ENCODE results near the gene PPP1R1A.
A peak's percentile ranks its signal among the peaks of the same experiment; 100 is the strongest.

The PPP1R1A gene, protein sequence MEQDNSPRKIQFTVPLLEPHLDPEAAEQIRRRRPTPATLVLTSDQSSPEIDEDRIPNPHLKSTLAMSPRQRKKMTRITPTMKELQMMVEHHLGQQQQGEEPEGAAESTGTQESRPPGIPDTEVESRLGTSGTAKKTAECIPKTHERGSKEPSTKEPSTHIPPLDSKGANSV

DNA sequence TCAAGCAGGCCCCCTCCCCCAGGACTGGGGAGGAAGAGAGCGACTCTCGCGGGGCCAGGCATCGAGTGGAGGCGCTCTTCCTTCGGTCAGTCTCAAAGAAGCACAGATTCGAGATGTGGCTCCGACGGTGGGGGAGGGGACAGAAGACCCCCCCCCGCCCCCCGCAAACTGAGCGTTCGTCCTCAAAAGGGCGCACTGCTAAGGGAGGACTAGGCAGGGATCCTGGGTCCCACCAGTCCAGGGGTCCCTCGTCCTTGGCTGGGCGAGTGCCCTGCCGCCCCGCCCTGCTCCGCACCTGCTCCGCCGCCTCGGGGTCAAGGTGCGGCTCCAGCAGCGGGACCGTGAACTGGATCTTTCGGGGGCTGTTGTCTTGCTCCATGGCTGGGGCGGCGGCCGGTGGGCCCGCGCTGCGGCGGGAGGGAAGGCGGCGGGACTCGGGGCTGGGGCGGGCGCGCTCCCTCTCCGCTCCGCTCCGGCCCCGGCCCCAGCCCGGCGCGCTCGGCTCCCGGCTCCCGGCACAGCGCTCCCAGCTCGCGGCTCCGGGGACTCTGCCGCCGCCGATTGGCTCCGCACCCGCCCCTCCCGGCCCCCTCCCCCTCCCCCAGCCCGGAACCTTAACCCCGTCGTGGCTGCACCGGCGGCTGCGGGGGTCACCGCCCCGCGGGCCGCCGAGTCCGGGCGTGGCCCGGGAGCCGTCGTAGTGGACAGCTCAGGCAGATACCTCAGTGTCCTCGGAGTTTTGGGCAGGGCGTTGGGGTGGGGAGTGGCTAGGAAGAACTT is at the start of gene PPP1R1A:
PPP1R1A (minus strand) TSS at position 550 of the 780 bp plus-strand sequence; CDS start at position 379, 171 bp downstream.
- peak; percentile 33 for ATAC-seq

DNA sequence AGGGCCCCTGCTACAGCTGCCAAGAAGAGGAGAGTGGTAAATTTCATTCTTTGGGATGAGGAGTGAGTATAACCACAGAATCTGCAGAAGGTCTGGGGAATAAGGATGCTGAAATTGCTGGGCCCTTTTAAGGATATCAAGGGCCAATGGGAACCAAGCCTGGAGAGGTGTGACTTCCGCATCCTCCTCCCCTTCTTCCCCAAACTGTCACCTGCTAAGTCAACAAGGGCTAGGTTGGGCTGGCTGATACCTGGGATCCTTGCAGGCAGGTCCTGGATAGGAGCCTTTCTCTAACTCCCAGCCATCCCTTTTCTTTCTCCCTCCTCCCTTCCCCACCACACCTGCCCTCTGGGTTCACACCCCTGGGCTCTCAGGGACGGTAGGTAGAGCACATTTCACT is 46.3 kb upstream of the PPP1R1A start, which contains the start of gene LACRT:
LACRT (minus strand) TSS at position 101 of the 400 bp plus-strand sequence; CDS start at position 47, 54 bp downstream.
- ATAC-seq, result no peak
- no peak for DNase-seq

More for the DNA sequence above, at the start of gene PPP1R1A:
- DNase-seq, result peak; percentile 7

DNA sequence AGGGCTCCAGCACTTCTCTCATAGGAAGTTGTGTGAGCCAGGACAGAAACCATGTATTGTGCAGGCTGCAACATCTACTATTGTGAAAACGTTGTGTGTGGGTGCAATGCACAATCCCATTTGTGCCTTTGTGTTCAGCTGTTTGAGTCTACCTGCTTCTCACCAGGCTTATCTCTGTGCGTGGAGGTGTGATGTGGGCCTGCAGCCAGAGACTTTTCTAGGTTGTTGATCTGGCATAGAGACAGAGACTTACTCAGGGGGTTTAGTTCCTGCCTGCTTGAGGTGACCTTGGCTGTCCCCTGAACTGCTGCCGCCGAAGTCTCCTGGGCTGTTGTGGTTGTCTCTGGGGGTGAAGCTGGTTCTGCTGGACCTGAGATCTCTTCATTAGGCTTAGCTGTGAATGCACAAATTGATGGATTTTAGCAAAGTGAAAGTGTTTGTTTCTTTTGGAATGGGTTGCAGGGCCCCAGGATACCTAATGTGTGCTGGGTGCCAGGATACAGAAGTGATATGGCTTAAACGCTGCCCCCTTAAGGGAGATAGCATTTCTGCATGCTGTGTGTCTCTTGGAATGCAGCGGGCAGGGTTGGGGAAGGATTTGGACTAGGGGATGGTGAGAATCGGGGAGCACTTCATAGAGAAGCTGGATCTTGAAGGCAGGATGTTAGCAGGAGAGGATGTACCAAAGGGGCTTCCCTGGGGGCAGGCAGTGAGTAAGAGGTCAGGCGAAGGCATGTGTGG is 43.7 kb upstream of the PPP1R1A start:
- ATAC-seq (no peak), DNase-seq (no peak)

DNA sequence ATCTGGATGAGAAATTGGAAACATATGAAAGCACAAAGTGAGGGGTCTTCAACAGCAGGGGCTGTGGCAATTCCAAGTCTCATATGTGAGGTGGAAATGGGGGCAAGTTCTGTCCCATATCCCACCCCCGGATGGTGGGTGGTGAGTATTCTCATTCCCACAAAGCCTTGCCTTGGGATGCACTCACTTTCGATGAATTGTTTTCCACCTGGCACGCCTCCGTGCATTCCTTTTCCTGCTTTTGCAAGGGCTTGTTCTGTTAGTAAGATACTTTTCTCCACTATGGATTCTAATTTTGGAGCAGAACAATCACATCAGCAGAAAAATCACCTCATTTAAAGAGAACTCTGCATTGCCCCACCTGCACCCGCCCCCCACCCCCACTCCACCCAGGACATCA is 43.1 kb upstream of the PPP1R1A start:
- ATAC-seq (no peak), DNase-seq (no peak)

DNA sequence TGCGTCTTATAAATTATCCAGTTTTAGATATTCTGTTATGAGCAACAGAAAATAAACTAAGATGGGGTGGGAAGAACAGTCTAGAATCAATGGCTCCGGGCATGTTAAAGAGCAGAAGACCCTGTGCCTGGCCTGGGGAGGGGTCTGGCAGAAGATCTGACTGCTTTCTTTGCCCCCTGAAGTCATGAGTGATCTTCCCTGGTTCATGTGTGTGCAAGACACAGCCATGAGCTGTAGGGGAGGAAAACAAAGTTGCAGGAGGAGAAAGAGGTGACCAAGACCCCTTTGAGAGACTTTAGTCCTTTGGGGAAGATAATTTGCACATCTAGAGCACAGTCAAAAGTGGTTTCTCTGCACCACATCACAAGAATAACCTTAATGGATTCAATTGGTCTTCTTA is 41.5 kb upstream of the PPP1R1A start:
- ATAC-seq, result no peak

DNA sequence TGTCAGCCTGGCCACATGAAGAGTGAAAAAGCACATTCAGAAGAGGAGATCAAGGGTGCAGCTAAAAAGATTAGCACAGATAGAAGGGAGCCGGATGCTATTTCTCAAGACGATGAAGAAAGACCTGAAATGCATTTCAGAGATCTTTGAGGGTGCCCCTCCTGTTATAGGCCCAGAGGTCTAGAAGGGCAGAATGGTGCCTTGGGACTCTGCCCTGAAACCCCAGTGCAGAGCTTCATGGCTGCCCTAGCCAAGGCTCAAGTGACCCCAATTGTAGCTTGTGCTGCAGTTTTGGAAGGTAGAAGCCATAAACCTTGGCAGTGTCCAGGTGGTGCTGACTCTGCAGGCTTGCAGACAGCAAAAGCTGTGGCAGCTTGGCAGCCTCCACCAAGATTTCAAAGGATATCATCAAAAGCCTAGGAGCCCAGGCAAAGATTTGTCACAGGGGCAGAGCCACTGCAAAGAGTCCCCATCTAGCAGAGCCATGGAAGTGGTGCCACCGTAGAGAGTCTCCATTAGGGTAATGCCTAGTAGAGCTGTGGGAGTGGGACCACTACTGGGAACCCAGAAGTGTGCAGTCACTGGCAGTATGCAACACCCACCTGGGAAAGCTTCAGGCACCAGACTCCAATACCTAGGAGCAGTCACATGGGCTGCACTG is 39.9 kb upstream of the PPP1R1A start:
- no peak for ATAC-seq
- no peak for DNase-seq

More for the DNA sequence above, 41.5 kb upstream of the PPP1R1A start:
- DNase-seq, result no peak

DNA sequence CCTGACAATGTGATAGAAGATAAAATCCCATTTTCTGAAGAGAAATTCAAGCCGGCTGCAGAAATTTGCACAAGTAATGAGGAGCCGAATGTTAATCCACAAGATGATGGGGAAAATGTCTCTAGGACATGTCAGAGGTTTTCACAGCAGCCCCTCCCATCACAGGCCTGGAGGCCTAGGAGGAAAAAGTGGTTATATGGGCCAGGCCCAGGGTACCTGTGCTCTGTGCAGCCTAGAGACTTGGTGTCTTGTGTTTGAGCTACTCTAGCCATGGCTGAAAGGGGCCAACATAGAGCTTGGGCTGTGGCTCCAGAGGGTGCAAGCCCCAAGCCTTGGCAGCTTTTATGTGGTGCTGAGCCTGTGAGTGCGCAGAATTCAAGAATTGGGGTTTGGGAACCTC is 38.8 kb upstream of the PPP1R1A start:
- DNase-seq, result no peak
- no peak for ATAC-seq

DNA sequence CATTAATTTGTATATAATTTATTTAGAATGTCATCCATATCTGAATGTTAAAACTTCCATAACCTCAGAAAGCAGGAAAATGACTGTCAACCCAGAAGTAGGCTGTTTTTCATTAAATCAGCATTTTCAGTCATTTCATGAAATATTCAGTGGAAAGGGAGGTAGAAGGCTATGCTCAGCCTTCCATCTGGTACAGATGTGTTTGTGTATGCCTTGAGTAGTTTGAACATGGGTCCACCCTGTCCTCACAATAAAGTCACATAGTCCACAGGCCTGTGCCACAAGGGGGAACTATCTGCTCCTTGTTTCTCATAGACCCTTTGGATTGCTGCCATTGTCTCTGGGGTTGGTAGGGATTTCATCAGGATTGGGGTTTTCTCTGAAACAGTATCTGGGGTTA is 37.1 kb upstream of the PPP1R1A start:
- ATAC-seq (no peak), DNase-seq (no peak)

DNA sequence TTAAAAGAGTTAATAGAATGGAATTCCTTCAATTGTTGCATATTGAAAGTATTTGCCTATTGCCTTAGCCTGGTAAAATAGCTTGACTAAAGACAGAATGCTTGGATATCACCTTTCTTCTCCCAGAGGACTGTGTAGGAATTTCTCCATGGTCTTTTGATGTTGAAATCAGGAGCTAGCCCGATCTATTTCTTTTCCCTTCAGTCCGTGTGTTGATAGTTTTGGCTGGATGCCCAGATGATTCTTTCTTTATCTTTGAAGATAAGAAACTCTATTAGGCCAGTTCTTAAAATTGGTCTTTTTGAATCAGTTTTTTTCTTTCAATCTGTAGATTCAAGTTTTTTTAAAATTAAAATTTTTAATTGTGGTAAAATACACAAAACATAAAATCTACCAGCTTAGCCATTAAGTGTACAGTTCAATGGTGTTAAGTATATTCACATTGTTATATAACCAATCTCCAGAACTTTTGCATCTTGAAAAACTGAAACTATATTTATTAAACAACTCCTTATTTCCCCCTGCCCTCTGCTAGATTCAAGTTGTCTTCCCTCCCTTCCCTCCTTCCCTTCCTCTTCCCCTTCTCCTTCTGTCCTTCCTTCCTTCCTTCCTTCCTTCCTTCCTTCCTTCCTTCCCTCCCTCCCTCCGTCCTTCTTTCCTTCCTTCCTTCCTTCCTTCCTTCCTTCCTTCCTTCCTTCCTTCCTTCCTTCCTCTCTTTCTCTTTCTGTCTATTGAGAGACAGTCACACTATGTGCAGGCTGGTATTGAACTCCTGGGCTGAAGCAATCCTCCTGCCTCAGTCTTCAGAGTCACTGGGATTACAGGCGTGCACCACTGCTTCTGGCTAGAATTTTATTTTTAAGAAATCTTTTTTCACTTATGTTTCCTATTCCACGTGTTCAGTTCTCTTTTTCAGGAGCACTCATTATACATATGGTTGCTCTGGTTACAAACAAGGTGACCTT is 36.1 kb upstream of the PPP1R1A start:
- ATAC-seq (no peak), DNase-seq (no peak)

DNA sequence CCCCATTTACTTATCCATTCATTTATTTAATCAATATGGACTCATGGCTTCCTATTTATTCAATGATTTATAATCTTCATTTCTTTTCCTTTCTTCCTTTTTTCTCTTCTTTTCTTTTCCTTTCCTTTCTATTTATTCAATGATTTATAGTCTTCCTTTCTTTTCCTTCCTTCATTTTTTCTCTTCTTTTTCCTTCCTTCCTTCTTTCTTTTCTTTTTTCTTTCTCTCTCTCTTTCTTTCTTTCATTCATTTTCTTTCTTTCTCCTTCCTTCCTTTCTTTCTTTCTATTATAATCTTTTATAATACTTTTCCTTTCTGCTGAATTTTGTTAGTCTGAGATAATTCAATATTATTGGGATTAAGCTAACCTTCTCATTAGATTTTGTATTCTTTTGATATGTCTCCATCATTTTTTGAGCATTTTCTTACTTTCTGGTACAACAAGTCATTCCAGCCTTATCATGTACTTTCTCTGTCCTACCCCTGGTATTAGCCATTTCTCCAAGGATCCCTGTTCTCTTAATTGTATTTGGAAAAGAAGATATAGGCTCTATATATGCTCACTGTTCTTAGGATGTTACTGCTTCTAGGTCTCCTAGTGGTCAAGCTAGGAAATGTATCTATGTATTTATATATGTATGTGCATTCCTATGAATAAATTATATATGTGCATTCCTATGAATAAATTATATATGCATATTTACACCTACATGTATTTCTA is 34.2 kb upstream of the PPP1R1A start:
- ATAC-seq (no peak), DNase-seq (no peak)

DNA sequence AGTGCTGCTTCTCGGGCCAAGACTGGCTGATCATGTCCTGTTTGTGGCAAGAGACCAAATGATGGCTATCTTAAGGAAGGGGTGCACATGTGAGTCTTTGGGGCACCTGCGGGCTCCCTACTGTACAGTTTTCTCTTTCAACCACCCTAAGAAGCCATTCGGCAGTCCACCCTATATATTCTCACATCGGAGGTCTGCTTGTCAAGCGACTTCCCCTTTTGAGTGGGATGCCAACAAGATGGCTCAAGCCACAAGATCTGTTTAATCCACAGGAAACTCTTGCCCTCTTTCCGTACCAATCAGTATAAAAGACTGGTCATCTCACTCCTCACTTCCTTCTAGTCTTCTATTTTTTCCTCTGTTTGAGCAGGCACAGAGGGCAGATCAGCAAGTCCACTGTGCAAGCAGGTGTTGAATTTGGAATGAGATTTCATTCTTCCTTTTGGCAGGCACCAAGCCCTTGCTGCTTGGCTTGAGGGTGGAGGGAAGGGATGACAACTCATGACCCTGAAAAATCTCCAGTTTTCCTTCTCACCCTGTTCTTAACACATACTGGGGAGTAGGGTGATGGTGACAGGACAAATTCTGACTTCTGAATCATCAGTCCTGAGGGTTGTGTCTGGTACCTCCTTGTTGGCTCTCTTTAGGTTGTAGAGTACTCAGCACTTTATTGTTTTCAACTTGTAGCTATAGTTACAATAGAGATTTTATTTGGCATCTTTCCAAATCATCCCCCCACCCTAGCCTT is 28.6 kb upstream of the PPP1R1A start:
- ATAC-seq (no peak), DNase-seq (no peak)

DNA sequence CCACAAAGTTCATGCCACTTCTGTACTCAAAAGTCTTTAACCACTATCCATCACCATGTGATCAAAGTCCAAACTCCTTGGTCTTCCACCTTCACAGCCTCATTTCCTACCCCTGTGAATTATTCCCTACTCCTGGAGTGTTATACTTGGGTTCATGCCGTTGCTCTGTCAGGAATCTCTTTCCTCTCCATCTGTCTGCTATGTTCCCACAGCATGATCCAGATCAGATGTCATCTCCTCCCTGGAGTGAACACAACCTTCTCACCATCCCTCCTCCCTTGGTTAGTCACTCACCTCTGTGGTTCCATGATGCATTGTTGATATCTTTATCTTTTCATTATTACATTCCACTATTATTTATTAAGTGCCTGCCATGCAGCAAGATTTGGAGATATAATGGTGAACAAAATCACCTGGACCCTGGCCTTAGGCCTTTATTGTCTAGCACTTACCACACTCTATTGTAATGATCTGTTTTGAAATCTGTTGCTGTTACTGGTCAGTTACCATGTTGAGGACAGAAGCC is 23.8 kb upstream of the PPP1R1A start:
- ATAC-seq, result no peak
- DNase-seq, result no peak

DNA sequence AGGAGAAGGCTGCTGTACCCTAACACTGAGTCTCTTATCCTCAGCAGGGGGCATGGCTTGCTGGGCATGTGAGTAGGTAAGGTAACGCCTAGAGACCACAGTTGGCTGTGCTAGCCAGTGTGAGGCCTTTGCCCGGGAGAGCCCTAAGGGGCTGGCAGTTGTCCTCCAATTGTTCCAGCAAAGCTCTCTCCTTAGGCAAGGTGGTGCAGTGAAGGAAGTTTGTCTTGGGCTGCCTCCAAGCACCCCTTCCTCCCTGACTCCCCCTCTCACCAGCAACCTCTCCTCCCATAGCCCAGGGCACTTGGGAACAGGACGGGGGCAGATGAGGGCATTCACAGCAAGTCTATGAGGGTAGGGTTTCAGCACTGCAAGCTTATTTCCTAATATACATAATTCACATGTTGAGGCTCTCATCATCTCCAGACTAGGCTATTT is 23.3 kb upstream of the PPP1R1A start:
- ATAC-seq, result no peak
- no peak for DNase-seq

DNA sequence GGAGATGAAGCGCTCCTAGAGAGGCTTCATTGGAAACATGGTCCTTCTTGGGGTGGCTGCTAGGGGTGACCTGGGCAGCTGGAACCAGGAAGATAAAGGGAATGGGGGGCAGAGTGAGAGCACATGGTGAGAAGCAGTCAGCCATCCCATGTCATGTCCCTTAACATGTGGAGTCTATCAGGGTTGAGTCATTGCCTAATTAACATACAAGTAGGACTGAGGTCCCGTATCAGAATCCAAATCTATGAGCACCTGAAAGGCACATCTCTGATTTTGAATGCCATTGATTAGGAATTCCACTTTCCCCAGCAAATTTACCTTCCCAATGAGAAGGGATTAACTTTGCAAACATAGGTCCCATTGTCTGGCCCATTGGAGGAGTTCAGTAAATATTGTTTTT is 20.3 kb upstream of the PPP1R1A start:
- DNase-seq, result no peak
- ATAC-seq, result no peak

DNA sequence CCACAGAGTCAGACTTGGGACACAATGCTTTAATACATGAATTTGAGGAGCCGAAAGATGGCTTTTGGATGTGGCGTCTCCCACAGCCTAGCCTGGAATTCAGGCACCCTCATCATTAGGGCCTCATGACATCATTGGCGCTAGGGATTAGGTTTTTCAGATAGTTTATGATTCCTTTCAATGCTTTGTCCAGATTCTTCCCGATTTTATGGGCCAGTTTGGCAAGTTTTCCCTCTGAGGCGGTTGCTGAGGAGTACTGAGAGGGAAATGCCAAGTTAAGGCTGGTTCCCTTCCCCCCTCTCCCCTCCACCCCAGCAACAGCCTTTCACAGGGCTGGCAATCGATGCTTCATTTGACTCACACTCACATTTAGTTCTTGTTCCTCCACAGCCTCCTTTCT is 19.7 kb upstream of the PPP1R1A start:
- ATAC-seq, result no peak

DNA sequence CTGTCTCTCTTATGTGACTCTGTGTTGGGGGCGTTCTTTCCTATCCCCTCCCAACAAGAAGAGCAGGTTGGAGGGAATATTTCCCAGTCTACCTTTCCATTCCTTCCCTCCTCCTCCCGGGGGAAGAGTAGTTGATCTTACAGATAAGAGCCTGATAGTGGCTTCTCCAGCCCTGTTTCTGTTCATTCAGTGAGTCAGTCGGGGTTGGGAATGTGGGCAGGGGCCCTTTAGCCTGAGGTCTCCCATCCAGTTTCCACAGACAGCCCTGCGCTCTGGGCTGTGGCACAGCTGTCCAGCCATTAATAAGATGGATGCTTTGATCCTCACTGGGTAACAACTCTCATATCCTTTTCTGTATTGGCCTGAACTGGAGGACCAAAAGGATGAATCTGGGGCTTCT is 18.1 kb upstream of the PPP1R1A start:
- DNase-seq (no peak), ATAC-seq (no peak)

More for the DNA sequence above, 19.7 kb upstream of the PPP1R1A start:
- DNase-seq, result no peak

DNA sequence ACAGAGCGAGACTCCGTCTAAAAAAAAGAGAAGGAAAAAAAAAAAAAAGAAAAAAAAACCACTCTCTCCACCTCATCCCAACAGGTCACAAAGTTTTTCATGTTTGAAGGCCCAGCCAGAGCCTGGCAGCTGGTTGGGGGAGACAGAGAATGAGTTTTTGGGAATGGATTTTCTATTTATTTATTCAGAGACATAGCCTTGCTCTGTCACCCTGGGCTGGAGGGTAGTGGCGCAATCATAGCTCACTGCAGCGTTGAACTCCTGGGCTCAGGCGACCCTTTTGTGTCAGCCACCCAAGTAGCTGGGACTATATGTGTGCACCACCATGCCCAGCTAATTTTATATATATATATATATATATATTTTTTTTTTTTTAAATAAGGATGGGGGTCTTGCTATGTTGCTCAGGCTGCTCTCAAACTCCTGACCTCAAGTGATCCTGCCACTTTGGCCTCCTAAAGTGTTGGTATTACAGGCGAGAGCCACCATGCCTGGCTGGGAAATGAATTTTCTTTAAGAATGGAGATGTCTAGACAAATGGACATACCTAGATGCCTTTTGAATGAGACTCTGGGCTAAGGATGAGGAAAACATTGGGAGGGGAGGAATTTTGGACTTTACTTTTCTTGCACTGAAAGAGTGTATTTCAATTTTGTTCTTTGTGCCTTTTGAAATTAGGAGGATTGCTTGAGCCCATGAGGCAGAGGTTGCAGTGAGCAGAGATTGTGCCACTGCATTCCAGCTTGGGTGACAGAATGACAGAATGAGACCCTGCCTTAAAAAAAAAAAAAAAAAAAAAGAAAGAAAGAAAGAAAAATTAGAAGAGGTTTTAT is 16.9 kb upstream of the PPP1R1A start:
- ATAC-seq (no peak), DNase-seq (no peak)

DNA sequence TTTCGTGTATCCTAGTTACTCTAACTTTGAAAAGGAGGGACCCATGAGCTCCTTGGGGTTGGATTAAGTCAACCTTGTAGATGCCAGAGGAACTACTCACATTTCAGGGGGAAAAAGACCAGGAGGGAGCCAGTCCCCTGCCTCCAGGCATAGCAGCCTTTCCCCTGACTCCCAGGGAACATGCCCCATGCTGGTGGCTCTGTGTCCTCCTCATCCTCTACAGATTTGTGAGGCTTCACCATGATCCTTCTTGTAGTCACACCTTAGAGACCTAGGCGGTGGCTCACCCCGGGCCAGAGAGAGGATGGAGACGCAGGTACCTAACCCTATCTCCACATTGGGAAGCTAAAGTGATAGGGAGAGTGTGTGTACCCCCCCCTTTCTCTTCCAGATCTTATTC is 16.0 kb upstream of the PPP1R1A start:
- no peak for ATAC-seq

DNA sequence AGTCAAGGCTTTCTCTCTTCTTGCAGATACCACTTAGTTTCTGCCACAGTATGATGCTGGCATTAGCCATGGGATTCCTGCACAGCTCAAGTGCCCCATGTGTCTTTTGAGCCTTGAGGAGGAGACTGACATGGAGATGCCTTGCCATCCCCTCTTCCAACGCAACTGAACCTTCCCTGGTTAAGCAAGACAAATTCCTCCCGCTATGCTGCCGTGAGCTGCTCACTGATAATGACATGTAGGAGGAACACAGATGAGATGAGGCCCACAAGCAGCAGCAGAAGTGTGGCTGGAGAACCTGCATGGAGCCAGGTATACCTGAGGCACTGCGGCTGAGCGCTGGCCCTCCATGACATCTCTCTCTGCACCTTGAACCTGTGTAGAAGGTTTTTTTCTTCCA is 15.4 kb upstream of the PPP1R1A start:
- DNase-seq, result no peak
- ATAC-seq, result no peak

More for the DNA sequence above, 16.0 kb upstream of the PPP1R1A start:
- no peak for DNase-seq

Measured in stimulated activated naive CD8-positive, alpha-beta T cell treated with anti-CD3 and anti-CD28 coated beads, Interleukin-15, Interleukin-2, amounts not matched to agents 100 U/mL and 50 U/mL, for 24 hours (primary cell).